Stimulated activated CD4-positive, alpha-beta T cell treated with anti-CD3 and anti-CD28 coated beads, Interleukin-12 subunit alpha, Interleukin-12 subunit beta, amount 100 ng/mL, for 48 hours (primary cell): ENCODE data around the gene SFTPD.

Experiments
- DNase-seq, 3 donors: peaks; one replicate each; pipeline ENCODE4 v3.0.0-alpha.2; 2020; ENCODE audit warnings: low read depth in 2 of 3, low spot score in 1 of 3

Gene SFTPD

GRCh38 chr10:79946271-79947082 is 2.4 kb downstream of the SFTPD start:
- no peak for DNase-seq

DNA sequence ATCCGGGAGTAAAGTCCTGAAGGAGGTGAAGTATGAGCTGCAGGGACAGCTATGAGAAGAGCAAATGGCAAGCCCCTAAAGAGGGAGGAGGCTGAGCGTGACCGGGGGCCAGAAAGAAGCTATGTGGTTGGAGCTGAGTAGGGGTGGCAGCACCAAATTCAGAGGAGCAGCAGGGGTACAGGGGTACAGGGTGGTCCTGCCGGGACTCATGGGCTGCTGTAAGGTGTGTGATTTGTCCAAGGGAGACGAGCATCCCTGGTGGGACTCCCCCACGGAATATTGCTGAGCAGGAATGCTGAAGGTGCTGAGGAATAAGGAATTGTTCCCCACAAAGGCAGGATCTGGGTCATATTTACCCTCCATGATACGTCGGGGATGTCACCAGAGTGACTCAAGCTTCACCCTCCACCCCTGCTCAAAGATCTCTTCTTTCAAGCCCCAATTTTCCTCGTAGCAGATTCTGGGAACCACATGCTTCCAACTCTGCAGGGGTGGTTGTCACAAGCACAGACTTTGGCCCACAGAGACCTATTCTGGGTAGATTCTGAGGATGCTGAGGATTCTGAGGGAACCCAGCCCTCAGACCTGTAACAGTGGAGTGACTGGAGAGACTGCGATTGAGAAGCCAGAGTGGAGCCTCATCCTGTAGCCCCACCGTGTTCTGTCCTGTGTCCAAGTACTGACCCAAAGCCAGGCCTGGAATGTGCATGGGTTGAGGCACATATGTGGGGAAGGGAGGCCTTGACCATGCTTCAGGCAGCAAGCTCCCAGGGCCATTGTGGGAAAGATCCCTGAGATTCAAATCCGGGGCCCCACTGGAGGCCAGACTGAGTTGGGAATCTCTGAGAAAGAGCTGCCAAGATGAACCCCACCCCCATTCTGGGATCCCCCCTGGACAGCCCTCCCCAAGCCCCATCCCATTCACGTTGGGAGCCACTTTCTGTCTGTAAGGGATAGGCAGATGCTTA is 4.2 kb downstream of the SFTPD start:
- no peak for DNase-seq

DNA sequence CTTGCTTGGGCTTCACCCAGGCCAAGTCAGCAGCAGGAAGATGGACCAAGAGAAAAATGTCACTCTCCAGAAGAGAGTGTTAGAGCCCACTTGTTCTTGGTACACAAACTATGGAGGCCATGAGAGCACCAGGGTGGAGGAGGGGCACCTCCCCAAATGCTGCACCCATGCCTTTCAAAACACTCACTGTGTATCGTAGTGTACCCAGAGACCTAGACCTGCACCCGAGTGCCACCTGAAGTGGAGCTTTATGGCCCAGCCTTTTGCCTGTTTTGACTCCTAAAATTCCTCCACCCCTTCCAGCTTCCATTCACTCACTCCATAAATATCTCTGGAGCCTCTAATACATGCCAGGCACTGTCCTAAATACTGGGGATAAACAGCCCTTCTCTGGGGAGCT is 5.0 kb downstream of the SFTPD start:
- no peak for DNase-seq

DNA sequence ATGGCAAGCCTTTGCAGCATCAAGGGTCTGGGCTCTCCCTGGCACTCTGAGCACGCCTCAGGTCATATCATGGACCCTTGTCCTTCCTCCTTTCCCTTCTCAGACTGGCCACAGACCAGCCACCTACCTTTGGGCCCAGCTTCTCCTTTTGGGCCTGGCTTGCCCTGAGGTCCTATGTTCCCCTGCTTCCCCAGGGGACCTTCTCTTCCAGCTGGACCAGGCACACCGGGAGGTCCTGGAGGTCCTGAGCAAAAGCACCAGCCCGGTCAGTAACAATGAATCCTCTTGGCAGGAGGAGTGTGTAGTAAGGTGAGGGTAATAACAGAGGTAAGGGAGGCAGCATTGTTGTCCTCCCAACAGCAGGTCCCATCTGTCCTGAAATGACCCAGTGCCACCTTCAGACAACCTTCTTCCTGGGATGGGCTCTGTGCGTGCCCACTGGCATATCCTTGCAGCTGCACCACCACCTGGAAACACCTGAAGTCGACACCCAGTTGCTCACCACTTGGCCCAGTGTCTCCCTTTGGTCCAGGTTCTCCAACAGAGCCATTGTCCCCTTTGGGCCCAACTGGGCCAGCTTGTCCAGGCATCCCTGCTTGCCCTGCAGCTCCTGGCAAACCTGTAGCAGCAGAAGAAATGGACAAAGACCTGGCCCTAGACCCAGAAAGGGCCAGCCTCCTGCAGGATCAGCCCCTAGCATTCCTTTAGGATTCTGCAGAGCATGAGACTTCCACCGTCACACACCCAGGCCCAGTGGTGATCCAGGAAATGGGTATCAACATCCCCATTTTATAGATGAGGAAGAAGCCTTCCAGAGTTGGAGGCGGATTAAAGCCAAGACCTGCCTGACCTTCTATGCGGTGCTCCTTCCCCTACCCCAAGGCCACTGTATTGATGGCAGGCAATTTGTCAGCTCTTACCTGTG is 6.4 kb downstream of the SFTPD start:
- DNase-seq, result no peak

- DNase-seq, result no peak
Measured at GRCh38 chr10:79941585-79942210, 7.2 kb downstream of the SFTPD start.

DNA sequence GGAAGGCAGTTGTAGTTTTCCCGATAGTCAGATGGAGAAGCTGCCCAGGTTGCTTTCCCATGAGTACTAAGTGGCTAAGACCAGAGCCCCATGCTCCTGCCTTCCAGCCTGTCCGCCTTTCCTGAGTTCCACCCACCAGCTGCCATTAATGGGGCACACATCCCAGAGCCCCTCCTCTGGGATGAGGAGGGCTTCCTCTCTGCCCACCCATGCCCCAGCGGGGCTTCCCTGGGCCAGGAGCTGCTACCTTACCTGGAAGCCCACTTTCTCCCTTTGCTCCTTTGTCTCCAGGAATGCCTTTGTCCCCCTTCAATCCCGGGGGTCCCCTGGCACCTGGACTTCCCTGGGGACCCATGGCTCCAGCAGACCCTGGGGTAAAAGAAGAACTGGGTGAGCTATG is 7.8 kb downstream of the SFTPD start:
- no peak for DNase-seq

DNA sequence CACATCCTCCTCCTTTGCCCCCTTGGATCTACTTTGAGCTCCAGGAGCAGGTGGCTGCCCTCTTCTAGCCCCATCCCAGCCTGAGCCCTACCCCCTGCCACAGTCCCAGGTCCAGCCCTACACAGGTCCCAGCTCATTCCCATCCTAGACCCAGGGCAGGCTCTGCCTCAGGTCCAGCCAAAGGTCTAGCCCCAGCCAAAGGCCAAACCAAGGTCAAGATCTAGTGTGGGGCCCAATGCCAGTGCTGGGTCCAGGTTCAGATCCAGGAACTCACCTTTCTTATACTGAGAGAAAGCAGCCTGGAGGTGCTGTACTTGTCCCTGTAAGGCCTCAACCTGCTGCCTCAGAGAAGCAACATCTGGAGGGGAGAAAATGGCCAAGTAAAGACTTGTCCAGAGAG is 8.5 kb downstream of the SFTPD start:
- no peak for DNase-seq

- DNase-seq, result no peak
Measured at GRCh38 chr10:79939969-79940368, 8.9 kb downstream of the SFTPD start.

DNA sequence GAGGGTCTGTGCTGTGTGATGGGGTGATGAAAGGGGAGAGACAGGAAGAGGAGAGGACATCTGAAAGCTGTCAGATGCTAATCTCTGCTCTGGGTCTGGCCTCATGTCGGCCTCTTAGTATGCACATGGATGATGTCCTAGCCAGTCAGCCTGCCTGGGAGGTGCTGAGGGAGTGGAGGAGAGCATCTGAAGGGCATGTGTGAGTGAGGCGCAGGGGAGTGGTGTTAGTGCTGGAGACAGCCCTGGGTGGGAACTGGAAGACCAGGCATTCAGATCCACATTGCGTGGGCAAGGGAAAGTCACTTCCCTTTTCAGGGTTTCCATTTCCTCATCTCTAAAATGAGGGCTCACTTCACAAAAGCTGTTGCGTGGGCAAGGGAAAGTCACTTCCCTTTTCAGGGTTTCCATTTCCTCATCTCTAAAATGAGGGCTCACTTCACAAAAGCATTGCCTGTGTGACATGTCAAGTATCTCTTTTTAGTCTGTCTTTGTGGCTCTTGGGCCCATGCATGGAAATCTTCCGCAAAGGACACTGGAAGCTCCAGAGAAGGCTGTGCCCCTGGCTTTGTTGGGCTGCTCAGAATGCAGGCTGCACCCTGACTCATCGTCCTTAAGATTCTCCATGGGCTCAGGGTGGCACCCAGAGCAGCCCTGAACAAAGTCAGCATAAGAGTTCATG is 10.0 kb downstream of the SFTPD start:
- no peak for DNase-seq

DNA sequence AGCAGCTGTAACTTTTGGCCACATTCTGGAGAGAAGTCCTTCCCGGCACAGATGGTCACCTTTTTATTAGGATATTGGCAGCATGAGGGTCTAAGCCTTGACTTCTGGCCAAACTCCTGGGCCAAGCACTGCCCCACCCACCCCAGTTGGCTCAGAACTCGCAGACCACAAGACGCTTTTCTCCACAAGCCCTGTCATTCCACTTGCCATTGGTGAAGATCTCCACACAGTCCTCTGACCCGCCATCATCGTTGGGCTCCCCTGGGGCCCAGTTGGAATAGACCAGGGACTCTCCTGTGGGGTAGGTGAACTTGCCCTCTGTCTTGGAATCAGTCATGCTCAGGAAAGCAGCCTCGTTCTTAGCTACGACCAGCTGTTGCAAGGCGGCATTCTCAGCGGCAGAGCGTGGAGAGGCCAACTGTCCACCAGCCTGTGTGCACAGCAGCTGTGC is 11.2 kb downstream of the SFTPD start:
- no peak for DNase-seq

DNA sequence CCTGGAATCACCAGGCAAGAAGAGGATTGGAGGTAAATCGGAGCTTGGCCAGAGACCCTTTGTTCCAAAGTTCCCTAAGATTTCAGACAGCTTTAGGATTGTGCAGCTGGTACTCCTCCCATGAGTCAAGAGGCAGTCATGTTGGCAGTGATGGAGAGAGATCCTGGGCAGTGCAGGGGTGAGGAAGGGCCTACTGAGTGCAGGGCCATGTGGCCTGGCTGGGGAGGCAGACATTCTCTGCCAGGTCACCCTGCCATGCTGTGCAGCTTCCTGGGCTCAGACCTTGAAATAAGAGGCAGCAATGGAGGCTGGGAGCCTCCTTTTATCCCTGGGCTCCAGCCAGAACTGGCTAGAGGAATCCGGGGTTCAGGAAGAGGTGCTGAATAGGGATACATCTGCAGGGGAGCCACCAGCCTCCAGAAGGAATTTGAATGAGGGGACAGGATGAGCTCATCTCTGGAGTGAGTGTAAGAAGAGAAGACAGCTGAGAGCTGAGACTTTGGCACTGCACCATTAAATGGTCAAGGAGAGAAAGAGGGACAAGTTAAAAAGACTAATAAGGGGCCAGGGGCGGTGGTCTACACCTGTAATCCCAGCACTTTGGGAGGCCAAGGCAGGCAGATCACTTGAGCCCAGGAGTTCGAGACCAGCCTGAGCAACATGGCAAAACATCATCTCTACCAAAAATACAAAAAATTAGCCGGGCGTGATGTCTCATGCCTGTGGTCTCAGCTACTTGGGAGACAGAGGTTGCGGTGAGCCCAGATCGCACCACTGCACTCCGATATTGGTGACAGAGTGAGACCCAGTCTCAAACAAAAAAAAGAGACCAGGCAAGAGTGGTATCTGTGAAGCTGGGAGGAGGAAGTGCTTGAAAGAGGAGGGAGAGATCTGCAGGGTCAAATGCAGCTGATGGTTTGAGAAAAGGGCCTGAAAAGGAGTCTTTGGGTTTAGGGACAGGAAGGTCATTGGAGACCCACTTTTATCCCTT is 12.0 kb downstream of the SFTPD start:
- no peak for DNase-seq

GRCh38 chr10:79933961-79934360 is 14.9 kb downstream of the SFTPD start:
- DNase-seq, result no peak

- no peak for DNase-seq
Measured at GRCh38 chr10:79932841-79933379, 16.0 kb downstream of the SFTPD start.

- no peak for DNase-seq
Measured at GRCh38 chr10:79932307-79932706, 16.6 kb downstream of the SFTPD start.

DNA sequence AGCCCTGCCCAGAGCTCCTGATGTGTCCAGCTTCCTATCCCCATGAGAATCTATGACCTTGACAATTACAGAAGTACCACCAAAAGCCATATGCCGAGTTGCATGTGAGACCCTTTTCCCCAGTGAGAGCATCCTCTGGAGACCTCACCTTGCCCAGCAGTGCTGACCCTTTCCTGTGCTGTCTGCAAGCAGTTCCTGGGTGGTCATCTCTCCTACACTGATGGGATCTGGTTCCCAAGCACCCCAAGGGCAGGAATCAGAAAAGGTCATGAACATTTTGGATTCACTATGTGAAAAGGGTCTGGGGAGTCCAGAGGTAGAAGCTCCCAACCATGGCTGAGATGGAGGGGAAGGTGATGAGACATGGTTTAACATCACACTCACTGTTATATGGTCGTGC is 18.2 kb downstream of the SFTPD start:
- no peak for DNase-seq

- DNase-seq, result no peak
Measured at GRCh38 chr10:79930267-79930666, 18.6 kb downstream of the SFTPD start.

DNA sequence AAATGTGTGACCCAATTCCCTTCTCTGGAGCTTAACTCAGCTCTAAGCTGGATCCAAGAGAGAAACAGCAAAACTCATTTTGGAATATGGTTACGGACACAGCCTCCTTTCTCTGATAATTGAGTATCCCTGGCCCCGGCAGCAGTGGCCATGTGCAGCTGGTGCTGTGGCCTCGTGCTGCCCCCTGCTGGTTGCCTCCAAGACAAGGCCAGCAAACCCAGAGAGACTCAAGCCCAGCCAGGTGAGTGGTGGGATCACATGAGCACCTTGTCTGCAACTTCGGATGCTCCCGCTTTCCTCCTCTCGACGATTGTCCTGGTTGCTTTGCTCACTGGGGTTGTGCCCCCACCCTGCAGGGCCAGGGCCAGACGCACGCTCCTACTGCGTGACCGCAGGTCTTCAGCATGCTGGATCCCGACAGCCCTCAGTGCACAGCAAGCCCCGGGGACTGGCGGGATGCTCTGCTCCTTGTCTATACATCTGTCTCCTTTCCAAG is 19.4 kb downstream of the SFTPD start:
- DNase-seq, result peak; percentile 65 to 72 (median 71)

DNA sequence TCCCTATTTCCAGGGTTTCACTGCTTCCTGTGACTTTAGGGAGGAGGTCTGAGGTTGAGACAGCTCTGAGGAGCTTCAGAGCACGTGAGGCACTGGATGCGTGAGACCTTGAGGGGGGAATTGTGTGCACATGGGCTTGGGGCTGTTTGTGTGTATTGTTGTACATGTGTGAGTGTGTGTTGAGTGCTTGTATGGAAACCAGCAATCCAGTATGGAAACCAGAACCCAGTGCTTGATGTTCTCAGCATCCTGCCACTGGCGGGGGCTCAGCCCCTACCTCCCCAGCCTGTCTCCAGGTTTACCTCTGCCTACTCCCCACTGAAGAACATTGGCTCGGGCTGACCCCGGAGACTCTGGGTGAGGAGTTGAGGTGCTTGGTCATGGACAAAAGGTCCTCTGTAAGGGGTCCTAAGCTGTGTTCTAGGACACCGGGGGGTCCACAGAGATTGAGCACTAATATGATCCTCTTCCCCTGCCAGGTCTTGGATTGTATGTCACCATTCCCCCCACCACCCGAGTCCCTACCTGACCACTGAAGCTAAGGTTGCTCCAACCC is 20.8 kb downstream of the SFTPD start:
- DNase-seq, result no peak
